Small intestine (tissue), 7 donors: Measurements from ENCODE around the gene AFAP1L1. TPM values are rescaled to one million over a fixed set of nuclear protein-coding genes. Genes with fewer than 3 reads are reported as not detected.

Experiments
- DNase-seq, 2 donors: peaks; one replicate each; pipeline versions ENCODE4 v3.0.0 to v3.0.0-alpha.2; 2013
- FAIRE-seq: peaks from 2 replicates; lab custom pipeline; 2012; peaks lifted over from hg19 to GRCh38; lab: Jason Lieb, UNC
- H3K27ac ChIP-seq, 3 donors: one replicate each; pipeline ENCODE4 v1.5.1; 2013; ENCODE audit warnings: low read length in 2 of 3, mild to moderate bottlenecking in 2 of 3, control low read depth in 1 of 3, inconsistent platforms in 1 of 3, low read depth in 1 of 3, moderate library complexity in 1 of 3
- H3K27me3 ChIP-seq, 3 donors: one replicate each; pipeline ENCODE4 v1.6.1; 2013; ENCODE audit warnings: low read length in 3 of 3, inconsistent platforms in 1 of 3; ENCODE audit not compliant: control insufficient read depth in 3 of 3, insufficient read depth in 3 of 3
- H3K36me3 ChIP-seq, 3 donors: one replicate each; pipeline ENCODE4 v1.6.1; 2013; ENCODE audit warnings: low read length in 3 of 3, inconsistent platforms in 1 of 3, low read depth in 1 of 3, mild to moderate bottlenecking in 1 of 3, moderate library complexity in 1 of 3; ENCODE audit not compliant: control insufficient read depth in 3 of 3, insufficient read depth in 2 of 3
- H3K4me1 ChIP-seq, 3 donors: one replicate each; pipeline ENCODE4 v1.6.1; 2013; ENCODE audit warnings: low read length in 2 of 3, inconsistent platforms in 1 of 3, low read depth in 1 of 3, mild to moderate bottlenecking in 1 of 3, moderate library complexity in 1 of 3; ENCODE audit not compliant: control insufficient read depth in 3 of 3, insufficient read depth in 2 of 3
- H3K4me3 ChIP-seq, 3 donors: one replicate each; pipeline ENCODE4 v1.5.1; 2013; ENCODE audit warnings: low read length in 3 of 3, control low read depth in 1 of 3, inconsistent platforms in 1 of 3, low read depth in 1 of 3, mild to moderate bottlenecking in 1 of 3, moderate library complexity in 1 of 3
- H3K9me3 ChIP-seq, 2 donors: one replicate each; pipeline ENCODE4 v1.6.1; 2013; ENCODE audit warnings: low read depth in 1 of 2, low read length in 1 of 2; ENCODE audit not compliant: control insufficient read depth in 2 of 2, insufficient read depth in 1 of 2
- whole genome bisulfite sequencing, 3 donors: extraction: QIAGEN DNeasy Blood & Tissue Kit; methylation state at CpG; one replicate each; pipeline ENCODE4 v1.1.7; 2013; 5-methylcytosine and 5-hydroxymethylcytosine counted together
- polyA plus RNA-seq, 4 donors: library from polyadenylated mRNA; stranded (reverse) in 3 of 4; unstranded in 1 of 4; fragments of 200-250 nt in 3 of 4; fragments of 120-200 nt in 1 of 4; gene quantifications; one replicate each; pipeline versions ENCODE4 v1.2.1 to v1.2.3, GENCODE V29; 2013
- donor health status: healthy with polysubstance abuse.
- donor health status: control.
- donor health status: control.
- donor health status: Bipolar disorder and iron deficiency.
- donor health status: healthy.

The AFAP1L1 gene
- polyA plus RNA-seq, 4 donors: 1.6 to 8.5 (median 6.4) TPM; not detected in 1

DNA sequence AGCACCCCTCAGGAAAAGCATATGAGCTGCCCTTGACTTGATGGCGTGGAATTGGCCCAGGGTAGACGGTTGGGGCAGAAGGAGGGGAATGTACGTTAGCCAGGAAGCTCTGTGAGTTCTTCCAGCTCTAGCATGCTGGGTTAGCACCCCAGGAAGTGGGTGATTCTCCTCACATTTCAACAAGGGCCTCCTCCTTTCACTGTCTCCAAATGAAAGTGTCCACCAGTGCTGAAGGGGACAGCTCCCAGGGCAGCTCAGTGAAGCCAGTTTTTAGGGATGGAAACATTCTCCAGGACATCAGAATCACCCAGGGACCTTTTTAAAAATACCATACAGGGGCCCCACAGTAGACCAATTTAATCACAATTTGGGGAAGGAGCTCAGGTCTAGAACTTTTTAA lies 17.2 kb upstream of the AFAP1L1 start:
- no peak for FAIRE-seq

DNA sequence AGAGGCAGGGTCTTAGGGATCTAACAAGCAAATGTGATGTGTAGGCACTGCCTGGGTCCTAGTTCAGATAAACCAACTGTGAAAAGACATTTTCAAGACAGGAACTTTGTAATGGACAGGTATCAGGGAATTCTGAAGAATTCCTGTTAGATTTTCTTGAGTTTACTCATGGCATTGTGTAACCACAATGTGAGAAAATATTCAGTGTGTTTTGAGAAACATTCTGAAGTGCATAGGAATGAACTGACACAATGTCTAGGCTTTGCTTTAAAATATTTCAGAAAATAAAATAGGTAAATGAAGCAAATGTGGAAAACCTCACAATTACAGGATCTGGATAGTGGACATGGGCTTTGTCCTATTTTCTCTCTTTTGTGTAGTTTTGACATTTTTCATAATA lies 15.2 kb upstream of the AFAP1L1 start:
- Histone ChIP-seq H3K36me3 (no peaks in the 10 kb centered on the region), H3K4me3 (no peak overlapping the region), H3K27ac (no peak overlapping the region), H3K4me1 (no peaks in the 10 kb centered on the region), H3K9me3 (no peaks in the 10 kb centered on the region), H3K27me3 (peaks cover 0 to 6% (median 0%) of the 10 kb centered on the region in 3 donors)
- DNase-seq (no peak), FAIRE-seq (no peak)

More for the DNA sequence above, 17.2 kb upstream of the AFAP1L1 start:
- no peak overlapping the region for H3K4me3 ChIP-seq
- H3K4me1 ChIP-seq: no peaks in the 10 kb centered on the region
- no peaks in the 10 kb centered on the region for H3K36me3 ChIP-seq
- 39 to 59% (median 46%) methylated on average over 3 of the region's 3 CpGs for WGBS, 3 donors
- H3K9me3 ChIP-seq: no peaks in the 10 kb centered on the region
- H3K27me3 ChIP-seq: peaks cover 0 to 3% (median 0%) of the 10 kb centered on the region in 3 donors
- peak in 1 of 2 donors; percentile 19 for DNase-seq
- H3K27ac ChIP-seq: no peak overlapping the region

DNA sequence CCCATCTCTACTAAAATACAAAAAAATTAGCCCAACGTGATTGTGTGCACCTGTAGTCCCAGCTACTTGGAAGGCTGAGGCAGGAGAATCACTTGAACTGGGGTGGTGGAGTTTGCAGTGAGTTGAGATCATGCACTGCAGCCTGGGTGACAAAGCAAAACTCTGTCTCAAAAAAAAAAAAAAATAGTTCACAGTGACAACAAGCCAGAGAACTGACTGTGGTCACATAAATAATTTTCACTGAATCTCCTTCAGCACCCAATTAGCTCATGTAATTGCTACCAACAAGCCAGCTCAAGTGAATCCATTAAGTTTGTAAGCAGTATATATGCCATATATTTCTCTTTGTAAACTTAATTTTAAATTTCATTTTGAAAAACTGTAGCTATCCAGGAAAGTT lies 14.5 kb upstream of the AFAP1L1 start:
- no peaks in the 10 kb centered on the region for H3K36me3 ChIP-seq
- H3K27ac ChIP-seq: no peak overlapping the region
- peaks cover 0 to 6% (median 0%) of the 10 kb centered on the region in 3 donors for H3K27me3 ChIP-seq
- no peak overlapping the region for H3K4me3 ChIP-seq
- H3K4me1 ChIP-seq: no peaks in the 10 kb centered on the region
- FAIRE-seq (no peak), DNase-seq (no peak)
- H3K9me3 ChIP-seq: no peaks in the 10 kb centered on the region
- WGBS, 3 donors: 43 to 60% (median 57%) methylated on average over 1 of the region's 1 CpG

DNA sequence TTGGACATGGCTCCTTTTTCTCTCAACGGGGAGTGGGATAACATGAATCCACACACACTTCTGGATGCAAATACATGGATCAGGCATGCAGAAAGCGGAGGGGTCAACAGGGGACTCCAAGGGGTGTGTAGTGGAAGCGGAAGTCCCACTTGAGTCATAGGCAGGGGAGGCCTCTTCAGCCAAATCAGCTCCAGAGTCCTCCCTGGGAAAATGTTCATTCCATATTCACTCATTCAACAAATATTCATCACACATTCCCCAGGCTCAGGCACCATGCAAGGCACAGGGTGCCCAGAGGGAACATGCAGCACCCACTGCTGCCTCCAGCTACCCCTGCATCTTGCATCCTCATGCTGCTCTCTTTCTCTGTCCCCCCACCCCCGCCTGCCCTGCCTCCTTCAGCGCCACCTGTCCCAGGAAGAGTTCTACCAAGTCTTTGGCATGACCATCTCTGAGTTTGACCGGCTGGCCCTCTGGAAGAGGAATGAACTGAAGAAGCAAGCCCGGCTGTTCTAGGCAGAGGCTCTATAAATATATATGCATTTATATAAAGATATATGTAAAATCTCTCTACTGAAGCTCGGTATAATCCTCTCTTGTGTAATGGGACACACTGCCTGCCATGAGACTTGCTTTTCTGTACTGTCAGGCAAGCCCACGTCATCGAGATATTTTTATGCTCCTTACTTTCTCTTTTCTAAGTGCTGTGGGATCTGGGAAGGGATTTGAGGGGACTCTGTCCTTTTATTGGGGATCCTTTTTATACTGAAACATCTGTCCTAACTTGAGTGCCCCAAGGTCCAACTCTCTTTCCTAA lies 13.6 kb upstream of the AFAP1L1 start:
- Histone ChIP-seq H3K27me3 (peaks cover 0 to 6% (median 0%) of the 10 kb centered on the region in 3 donors), H3K4me1 (no peaks in the 10 kb centered on the region), H3K27ac (no peak overlapping the region), H3K9me3 (no peaks in the 10 kb centered on the region), H3K4me3 (no peak overlapping the region), H3K36me3 (no peaks in the 10 kb centered on the region)
- 75 to 82% (median 76%) methylated on average over 10 of the region's 10 CpGs for WGBS, 3 donors
- no peak for FAIRE-seq
- no peak for DNase-seq

DNA sequence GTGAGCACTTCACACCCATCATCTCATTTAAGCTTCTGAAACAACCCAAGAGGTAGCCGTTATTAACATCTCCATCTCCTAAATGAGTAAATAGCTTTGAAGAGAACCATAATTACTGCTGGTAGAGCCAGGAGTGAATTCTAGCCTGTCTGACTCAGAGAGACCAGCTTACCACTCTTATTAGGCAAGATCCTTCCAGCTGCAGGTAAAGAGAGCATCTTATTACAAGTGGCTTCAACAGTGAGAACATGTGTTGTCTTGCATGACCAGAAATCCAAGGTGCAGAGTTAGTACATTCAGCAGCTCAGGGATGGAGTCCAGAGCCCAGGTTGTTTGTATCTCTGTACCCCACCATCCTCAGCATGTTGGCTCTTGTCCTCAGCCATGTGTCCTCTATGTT lies 10.9 kb upstream of the AFAP1L1 start:
- DNase-seq (no peak), FAIRE-seq (no peak)
- WGBS, 3 donors: 61 to 85% (median 75%) methylated on average over 1 of the region's 1 CpG
- H3K9me3 ChIP-seq: no peaks in the 10 kb centered on the region
- no peak overlapping the region for H3K27ac ChIP-seq
- no peak overlapping the region for H3K4me3 ChIP-seq
- H3K4me1 ChIP-seq: no peaks in the 10 kb centered on the region
- no peaks in the 10 kb centered on the region for H3K36me3 ChIP-seq
- H3K27me3 ChIP-seq: peaks cover 0 to 18% (median 0%) of the 10 kb centered on the region in 3 donors

DNA sequence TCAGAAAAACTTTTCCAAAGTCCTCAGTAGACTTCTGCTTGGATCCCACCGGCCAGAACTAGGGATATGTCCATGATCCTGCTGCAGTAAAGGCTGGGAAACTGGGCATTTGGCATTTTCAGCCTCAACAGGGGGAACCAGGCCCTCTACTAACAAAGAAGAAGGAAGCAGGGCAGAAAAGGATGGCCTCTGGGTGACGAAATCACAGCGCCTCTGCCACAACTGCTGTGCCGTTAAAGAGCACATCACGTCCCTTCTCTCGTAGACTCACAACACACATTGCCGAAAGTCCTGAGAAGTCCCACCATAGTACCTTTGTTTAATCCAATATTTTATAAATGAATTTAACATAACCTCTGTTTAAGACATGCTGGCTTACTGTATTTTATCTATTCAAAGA lies 10.4 kb upstream of the AFAP1L1 start:
- Histone ChIP-seq H3K27me3 (peaks cover 0 to 18% (median 0%) of the 10 kb centered on the region in 3 donors), H3K4me3 (no peak overlapping the region), H3K9me3 (no peaks in the 10 kb centered on the region), H3K4me1 (no peaks in the 10 kb centered on the region), H3K27ac (no peak overlapping the region), H3K36me3 (no peaks in the 10 kb centered on the region)
- WGBS, 3 donors: 74 to 84% (median 81%) methylated on average over 7 of the region's 7 CpGs
- FAIRE-seq: no peak
- no peak for DNase-seq

DNA sequence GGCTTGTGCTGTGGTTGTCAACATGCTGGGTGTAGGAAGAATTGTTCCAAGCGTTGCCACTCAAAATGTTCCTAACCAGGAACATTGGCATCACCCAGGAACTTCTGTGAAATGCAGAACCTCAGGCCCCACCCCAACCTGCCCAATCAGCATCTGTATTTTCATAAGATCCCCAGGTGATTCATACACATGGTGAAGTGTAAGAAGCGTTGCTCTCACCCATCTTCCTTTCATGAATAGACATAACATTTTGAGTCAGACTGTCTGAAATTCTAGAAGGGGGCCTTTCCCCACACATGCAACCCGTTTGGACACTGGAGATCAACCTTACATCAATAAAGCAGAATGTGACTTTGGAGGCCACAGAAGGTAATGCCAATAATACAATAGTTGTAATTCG lies 9.3 kb upstream of the AFAP1L1 start:
- H3K36me3 ChIP-seq: no peaks in the 10 kb centered on the region
- 67 to 80% (median 71%) methylated on average over 4 of the region's 4 CpGs for WGBS, 3 donors
- peaks cover 0 to 18% (median 0%) of the 10 kb centered on the region in 3 donors for H3K27me3 ChIP-seq
- H3K4me1 ChIP-seq: no peaks in the 10 kb centered on the region
- no peak for DNase-seq
- no peak for FAIRE-seq
- no peaks in the 10 kb centered on the region for H3K9me3 ChIP-seq
- no peak overlapping the region for H3K27ac ChIP-seq
- no peak overlapping the region for H3K4me3 ChIP-seq

DNA sequence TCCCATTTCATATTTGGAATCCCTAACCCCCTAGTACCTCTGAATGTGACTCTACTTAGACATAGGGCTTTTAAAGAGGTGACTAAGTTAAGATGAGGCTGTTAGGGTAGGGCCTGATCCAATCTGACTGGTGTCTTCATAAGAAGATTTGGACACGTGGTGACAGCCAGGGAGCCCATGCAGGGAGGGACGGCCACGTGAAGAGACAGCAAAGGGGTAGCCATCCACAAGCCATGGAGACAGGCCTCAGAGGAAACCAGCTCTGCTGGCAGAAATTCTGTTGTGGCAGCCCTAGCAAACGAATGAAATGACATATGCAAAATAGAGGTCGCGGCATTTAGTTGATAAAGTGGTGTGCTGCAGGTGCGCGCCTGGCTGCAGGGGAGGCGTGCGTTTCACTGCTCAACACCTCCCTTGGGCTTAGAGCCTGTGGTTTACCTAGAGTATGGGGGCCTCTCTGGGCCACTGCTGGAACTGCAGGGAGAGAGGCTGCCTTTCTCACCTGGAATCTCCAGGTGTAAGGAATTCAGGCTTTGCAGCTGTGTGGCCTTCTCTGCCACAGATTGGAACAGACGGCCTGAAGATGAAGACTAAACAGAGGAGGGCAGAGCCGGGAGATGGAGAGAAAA lies 7.1 kb upstream of the AFAP1L1 start:
- Histone ChIP-seq H3K36me3 (no peaks in the 10 kb centered on the region), H3K4me3 (no peak overlapping the region), H3K27me3 (peaks cover 0 to 15% (median 0%) of the 10 kb centered on the region in 3 donors), H3K27ac (no peak overlapping the region), H3K9me3 (peaks cover 0 to 10% of the 10 kb centered on the region in 2 donors), H3K4me1 (no peaks in the 10 kb centered on the region)
- FAIRE-seq (no peak), DNase-seq (peak; percentile 41 to 67)
- WGBS, 3 donors: 12 to 23% (median 14%) methylated on average over 12 of the region's 12 CpGs
